IMR-90 (cell line): ENCODE data around the gene FGD5. TPM values are rescaled to one million over a fixed set of nuclear protein-coding genes. Genes with fewer than 3 reads are reported as not detected.

ENCODE experiments used
- ATAC-seq: fragments of 200-7000 bp; cut with Tn5 transposase; 2 replicates; pipeline ENCODE4 v1.9.1; 2020; ENCODE audit warnings: low read depth, mild to moderate bottlenecking, moderate library complexity
- BruUV-seq: library from RNA; stranded (reverse); fragments of 400-500 nt; replicated peaks from 2 replicates; lab custom pipeline; 2021; lab: Mats Ljungman, UMichigan
- CTCF ChIA-PET: fragments of 300-600 bp; formaldehyde crosslinking; extraction: SDS; loops from one replicate; lab custom pipeline; 2021; ENCODE audit warnings: antibody characterized with exemption; lab: Yijun Ruan, JAX
- POLR2A ChIA-PET: fragments of 300-600 bp; sonication (Branson Sonifier 250); formaldehyde crosslinking; loops from one replicate; lab custom pipeline; 2022; ENCODE audit warnings: antibody characterized with exemption; ENCODE audit not compliant: unreplicated experiment; lab: Charles Lee
- DNase-seq: peaks from one replicate; pipeline ENCODE4 v3.0.0; 2013
- H2AFZ ChIP-seq: replicated peaks from 2 replicates; pipeline ENCODE3; 2013; ENCODE audit warnings: low read length, mild to moderate bottlenecking; ENCODE audit not compliant: poor library complexity
- H2AK5ac ChIP-seq: 2 replicates; pipeline ENCODE4 v1.6.1; 2013; ENCODE audit warnings: low read depth, low read length, inconsistent platforms
- H2AK9ac ChIP-seq: replicated peaks from 2 replicates; pipeline ENCODE3; 2013; ENCODE audit warnings: mild to moderate bottlenecking, low read depth, low read length, moderate library complexity; ENCODE audit not compliant: poor library complexity
- H2BK120ac ChIP-seq: 2 replicates; pipeline ENCODE4 v1.6.1; 2013; ENCODE audit warnings: low read depth, low read length, inconsistent platforms
- H2BK15ac ChIP-seq: 3 replicates; pipeline ENCODE4 v1.6.1; 2013; ENCODE audit warnings: low read depth, low read length, inconsistent platforms
- H2BK20ac ChIP-seq: 2 replicates; pipeline ENCODE4 v1.6.1; 2013; ENCODE audit warnings: low read depth, mild to moderate bottlenecking, inconsistent platforms, low read length, moderate library complexity
- H2BK5ac ChIP-seq: 2 replicates; pipeline ENCODE4 v1.6.1; 2013; ENCODE audit warnings: mild to moderate bottlenecking, low read depth, low read length, inconsistent platforms; ENCODE audit not compliant: poor library complexity, severe bottlenecking
- H3K14ac ChIP-seq: replicated peaks from 2 replicates; pipeline ENCODE4 v1.6.1; 2013; ENCODE audit warnings: low read depth, low read length, inconsistent platforms
- H3K18ac ChIP-seq: 2 replicates; pipeline ENCODE4 v1.6.1; 2013; ENCODE audit warnings: low read depth, low read length, control low read depth
- H3K23ac ChIP-seq: 2 replicates; pipeline ENCODE4 v1.6.1; 2013; ENCODE audit warnings: low read depth, low read length, inconsistent platforms
- H3K27ac ChIP-seq: 2 replicates; pipeline ENCODE4 v1.5.1; 2013; ENCODE audit warnings: mild to moderate bottlenecking, control low read depth, low read length; ENCODE audit not compliant: insufficient read depth
- H3K27me3 ChIP-seq: 2 replicates; pipeline ENCODE4 v1.6.1; 2013; ENCODE audit warnings: low read length; ENCODE audit not compliant: control insufficient read depth, insufficient read depth
- H3K36me3 ChIP-seq: 2 replicates; pipeline ENCODE4 v1.6.1; 2013; ENCODE audit warnings: low read length, mixed read lengths; ENCODE audit not compliant: control insufficient read depth, insufficient read depth
- H3K4ac ChIP-seq: 2 replicates; pipeline ENCODE4 v1.6.1; 2013; ENCODE audit warnings: low read depth, low read length, inconsistent platforms
- H3K4me1 ChIP-seq: 2 replicates; pipeline ENCODE4 v1.6.1; 2013; ENCODE audit warnings: low read length, mixed read lengths; ENCODE audit not compliant: control insufficient read depth, insufficient read depth
- H3K4me2 ChIP-seq: 2 replicates; pipeline ENCODE4 v1.6.1; 2013; ENCODE audit warnings: low read depth, mild to moderate bottlenecking, control low read depth, low read length, moderate library complexity
- H3K4me3 ChIP-seq: 2 replicates; pipeline ENCODE4 v1.5.1; 2013; ENCODE audit warnings: low read depth, mild to moderate bottlenecking, control low read depth, low read length, moderate library complexity; ENCODE audit not compliant: insufficient read depth
- H3K56ac ChIP-seq: 2 replicates; pipeline ENCODE4 v1.6.1; 2013; ENCODE audit warnings: low read length, inconsistent platforms; ENCODE audit not compliant: insufficient read depth; ENCODE audit errors: extremely low read depth
- H3K79me1 ChIP-seq, 2 experiments: 2 replicates each; pipeline ENCODE4 v1.6.1; 2013; ENCODE audit warnings: low read length in 2 of 2, inconsistent platforms in 1 of 2, low read depth in 1 of 2
- H3K9ac ChIP-seq: 2 replicates; pipeline ENCODE4 v1.6.1; 2013; ENCODE audit warnings: low read depth, low read length, control low read depth
- H3K9me1 ChIP-seq: 2 replicates; pipeline ENCODE4 v1.6.1; 2013; ENCODE audit warnings: low read length, inconsistent platforms; ENCODE audit not compliant: insufficient read depth
- H3K9me3 ChIP-seq: 2 replicates; pipeline ENCODE4 v1.6.1; 2013; ENCODE audit warnings: low read length; ENCODE audit not compliant: control insufficient read depth, insufficient read depth
- H4K20me1 ChIP-seq: 2 replicates; pipeline ENCODE4 v1.6.1; 2013; ENCODE audit warnings: low read length, inconsistent platforms; ENCODE audit not compliant: insufficient read depth
- H4K5ac ChIP-seq: 2 replicates; pipeline ENCODE4 v1.6.1; 2013; ENCODE audit warnings: mild to moderate bottlenecking, low read depth, low read length, control low read depth
- H4K8ac ChIP-seq, 2 experiments: 2 replicates each; pipeline ENCODE4 v1.6.1; 2013; ENCODE audit warnings: low read depth in 2 of 2, low read length in 2 of 2, control low read depth in 1 of 2, inconsistent platforms in 1 of 2
- H4K91ac ChIP-seq: 2 replicates; pipeline ENCODE4 v1.6.1; 2013; ENCODE audit warnings: low read depth, low read length, inconsistent platforms; ENCODE audit not compliant: insufficient read depth
- BHLHE40 ChIP-seq: fragments of 150-350 bp; IDR thresholded peaks from 2 replicates; pipeline ENCODE4 v1.6.1; 2016; ENCODE audit warnings: mild to moderate bottlenecking, low read depth, low read length
- CEBPB ChIP-seq: IDR thresholded peaks from 2 replicates; pipeline ENCODE4 v1.6.1; 2012; ENCODE audit warnings: low read depth, low read length, improper control_type of control experiment
- CHD1 ChIP-seq: IDR thresholded peaks from 2 replicates; pipeline ENCODE4 v1.6.1; 2012; ENCODE audit warnings: low read depth, low read length, improper control_type of control experiment
- FOS ChIP-seq: fragments of 150-350 bp; IDR thresholded peaks from 2 replicates; pipeline ENCODE4 v1.6.1; 2016; ENCODE audit warnings: low read depth, low read length
- MAFK ChIP-seq: IDR thresholded peaks from 2 replicates; pipeline ENCODE4 v1.6.1; 2012; ENCODE audit warnings: low read depth, low read length, improper control_type of control experiment
- MAZ ChIP-seq: IDR thresholded peaks from 2 replicates; pipeline ENCODE4 v1.6.1; 2012; ENCODE audit warnings: low read depth, mild to moderate bottlenecking, low read length, improper control_type of control experiment, moderate library complexity, borderline replicate concordance
- MXI1 ChIP-seq: IDR thresholded peaks from 2 replicates; pipeline ENCODE4 v1.6.1; 2012; ENCODE audit warnings: low read depth, mild to moderate bottlenecking, low read length, moderate library complexity, borderline replicate concordance
- NFE2L2 ChIP-seq: fragments of 150-350 bp; IDR thresholded peaks from 2 replicates; pipeline ENCODE4 v1.6.1; 2016; ENCODE audit warnings: low read depth, mild to moderate bottlenecking, low read length
- POLR2A ChIP-seq: IDR thresholded peaks from 2 replicates; pipeline ENCODE4 v1.6.1; 2012; ENCODE audit warnings: mild to moderate bottlenecking, low read depth, low read length
- RAD21 ChIP-seq: IDR thresholded peaks from 2 replicates; pipeline ENCODE4 v1.6.1; 2012; ENCODE audit warnings: low read length, improper control_type of control experiment
- RCOR1 ChIP-seq: IDR thresholded peaks from 2 replicates; pipeline ENCODE4 v1.6.1; 2012; ENCODE audit warnings: mild to moderate bottlenecking, low read length, improper control_type of control experiment; ENCODE audit not compliant: insufficient replicate concordance
- RFX5 ChIP-seq: IDR thresholded peaks from 2 replicates; pipeline ENCODE4 v1.8.0; 2012; ENCODE audit warnings: low read depth, mild to moderate bottlenecking, low read length, moderate library complexity
- SMC3 ChIP-seq: fragments of 150-350 bp; IDR thresholded peaks from 2 replicates; pipeline ENCODE4 v1.6.1; 2016; ENCODE audit warnings: low read depth, mild to moderate bottlenecking, antibody characterized with exemption, low read length, moderate library complexity
- WGBS, 2 experiments: methylation state at CpG; one replicate each; pipeline versions ENCODE4 v1.1.5 to v1.1.7; 2013; ENCODE audit warnings: missing lambda C conversion rate in 2 of 2; ENCODE audit not compliant: insufficient read length in 1 of 2; ENCODE audit errors: extremely low coverage in 2 of 2; 5-methylcytosine and 5-hydroxymethylcytosine counted together
- dilution Hi-C: fragments of 300-500 bp; cut with HindIII; formaldehyde crosslinking; loops from one replicate; pipeline ENCODE4 v1.14.3; 2018; ENCODE audit warnings: low sequenced_read_pairs; ENCODE audit not compliant: unreplicated experiment
- in situ Hi-C: fragments of 300-500 bp; cut with MboI; formaldehyde crosslinking; loops from 3 replicates; pipeline ENCODE4 v1.14.3; 2019; ENCODE audit warnings: low sequenced_read_pairs, inconsistent platforms, mixed read lengths
- intact Hi-C: fragments of 100-400 bp; cut with micrococcal nuclease; formaldehyde crosslinking; loops from 2 replicates; pipeline ENCODE4 v1.10.0; 2022
- polyA plus RNA-seq, 3 experiments: library from polyadenylated mRNA; depleted of rRNA; stranded (reverse); fragments of >200 nt; gene quantifications; 2 replicates each; pipeline ENCODE4 v1.2.3, GENCODE V29; 2012; ENCODE audit warnings: low replicate concordance in 1 of 3
- total RNA-seq: library from RNA; depleted of rRNA; stranded (reverse); fragments of >200 nt; gene quantifications from 2 replicates; pipeline ENCODE4 v1.2.3, GENCODE V29; 2012
- TF ChIP-seq, protein P1 (sequence below): fragments of 150-350 bp; IDR thresholded peaks from 2 replicates; pipeline ENCODE4 v1.6.1; 2016; ENCODE audit warnings: low read depth, mild to moderate bottlenecking, low read length, moderate library complexity, borderline replicate concordance
- TF ChIP-seq, protein P2 (sequence below): conservative IDR thresholded peaks from 2 replicates; pipeline ENCODE4 v1.5.1; 2012; ENCODE audit warnings: mild to moderate bottlenecking, low read depth, low read length, improper control_type of control experiment
- TF ChIP-seq, protein P3 (sequence below): fragments of 150-350 bp; IDR thresholded peaks from 2 replicates; pipeline ENCODE4 v1.6.1; 2017; ENCODE audit warnings: mild to moderate bottlenecking, antibody characterized with exemption, low read length, low read depth

The FGD5 gene
- total and polyA plus RNA-seq, 2 of the 4 experiments (the other 2 are of a cell fraction), result not detected

DNA sequence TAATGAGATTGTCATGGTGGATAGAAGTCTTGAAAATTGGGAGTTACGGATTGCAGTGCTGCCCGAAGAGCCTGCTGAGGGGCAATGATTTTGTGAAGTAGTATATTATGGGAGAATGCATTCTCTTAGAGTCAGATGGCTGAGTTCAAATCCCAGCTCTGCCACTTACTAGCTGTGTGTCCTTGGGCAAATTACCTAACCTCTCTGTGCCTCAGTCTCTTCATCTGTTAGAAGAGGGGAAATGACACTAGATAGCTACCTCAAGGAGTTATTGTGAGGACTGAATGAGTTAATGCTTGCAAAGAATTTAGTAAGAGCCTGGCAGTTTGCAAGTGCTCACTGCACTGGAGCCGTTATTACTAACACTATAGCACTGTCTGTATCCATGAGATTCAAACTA is 15.4 kb downstream of the FGD5 start:
- Histone ChIP-seq H2BK120ac (no peak overlapping the region), H2AFZ (no peak overlapping the region), H3K4me1 (no peaks in the 10 kb centered on the region), H2BK15ac (no peak overlapping the region), H3K23ac (no peak overlapping the region), H2BK20ac (no peak overlapping the region), H3K18ac (no peak overlapping the region), H4K91ac (no peak overlapping the region), H3K27me3 (peaks cover 24% of the 10 kb centered on the region), H3K56ac (no peak overlapping the region), H4K8ac (no peak overlapping the region), H3K14ac (no peak overlapping the region), H2AK5ac (no peak overlapping the region), H3K4me3 (no peak overlapping the region), H3K9me1 (no peaks in the 10 kb centered on the region), H3K36me3 (no peaks in the 10 kb centered on the region), H4K20me1 (no peaks in the 10 kb centered on the region), H3K9me3 (no peaks in the 10 kb centered on the region), H3K9ac (no peak overlapping the region), H2AK9ac (no peak overlapping the region), H3K4me2 (no peak overlapping the region), H3K79me1 (no peaks in the 10 kb centered on the region), H3K4ac (no peak overlapping the region), H4K5ac (no peak overlapping the region), H3K27ac (no peak overlapping the region), H2BK5ac (no peak overlapping the region)
- TF ChIP-seq SMC3, result no peak
- TF ChIP-seq FOS, result no peak
- TF ChIP-seq MAFK, result no peak
- TF ChIP-seq, protein P1, sequence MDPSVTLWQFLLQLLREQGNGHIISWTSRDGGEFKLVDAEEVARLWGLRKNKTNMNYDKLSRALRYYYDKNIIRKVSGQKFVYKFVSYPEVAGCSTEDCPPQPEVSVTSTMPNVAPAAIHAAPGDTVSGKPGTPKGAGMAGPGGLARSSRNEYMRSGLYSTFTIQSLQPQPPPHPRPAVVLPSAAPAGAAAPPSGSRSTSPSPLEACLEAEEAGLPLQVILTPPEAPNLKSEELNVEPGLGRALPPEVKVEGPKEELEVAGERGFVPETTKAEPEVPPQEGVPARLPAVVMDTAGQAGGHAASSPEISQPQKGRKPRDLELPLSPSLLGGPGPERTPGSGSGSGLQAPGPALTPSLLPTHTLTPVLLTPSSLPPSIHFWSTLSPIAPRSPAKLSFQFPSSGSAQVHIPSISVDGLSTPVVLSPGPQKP, result no peak
- TF ChIP-seq BHLHE40, result no peak
- TF ChIP-seq CHD1, result no peak
- no peak for TF ChIP-seq RCOR1
- no peak for TF ChIP-seq RFX5
- TF ChIP-seq, protein P2, sequence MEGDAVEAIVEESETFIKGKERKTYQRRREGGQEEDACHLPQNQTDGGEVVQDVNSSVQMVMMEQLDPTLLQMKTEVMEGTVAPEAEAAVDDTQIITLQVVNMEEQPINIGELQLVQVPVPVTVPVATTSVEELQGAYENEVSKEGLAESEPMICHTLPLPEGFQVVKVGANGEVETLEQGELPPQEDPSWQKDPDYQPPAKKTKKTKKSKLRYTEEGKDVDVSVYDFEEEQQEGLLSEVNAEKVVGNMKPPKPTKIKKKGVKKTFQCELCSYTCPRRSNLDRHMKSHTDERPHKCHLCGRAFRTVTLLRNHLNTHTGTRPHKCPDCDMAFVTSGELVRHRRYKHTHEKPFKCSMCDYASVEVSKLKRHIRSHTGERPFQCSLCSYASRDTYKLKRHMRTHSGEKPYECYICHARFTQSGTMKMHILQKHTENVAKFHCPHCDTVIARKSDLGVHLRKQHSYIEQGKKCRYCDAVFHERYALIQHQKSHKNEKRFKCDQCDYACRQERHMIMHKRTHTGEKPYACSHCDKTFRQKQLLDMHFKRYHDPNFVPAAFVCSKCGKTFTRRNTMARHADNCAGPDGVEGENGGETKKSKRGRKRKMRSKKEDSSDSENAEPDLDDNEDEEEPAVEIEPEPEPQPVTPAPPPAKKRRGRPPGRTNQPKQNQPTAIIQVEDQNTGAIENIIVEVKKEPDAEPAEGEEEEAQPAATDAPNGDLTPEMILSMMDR, result no peak
- TF ChIP-seq POLR2A, result no peak
- TF ChIP-seq RAD21, result no peak
- TF ChIP-seq NFE2L2, result no peak
- no peak for TF ChIP-seq MAZ
- TF ChIP-seq, protein P3, sequence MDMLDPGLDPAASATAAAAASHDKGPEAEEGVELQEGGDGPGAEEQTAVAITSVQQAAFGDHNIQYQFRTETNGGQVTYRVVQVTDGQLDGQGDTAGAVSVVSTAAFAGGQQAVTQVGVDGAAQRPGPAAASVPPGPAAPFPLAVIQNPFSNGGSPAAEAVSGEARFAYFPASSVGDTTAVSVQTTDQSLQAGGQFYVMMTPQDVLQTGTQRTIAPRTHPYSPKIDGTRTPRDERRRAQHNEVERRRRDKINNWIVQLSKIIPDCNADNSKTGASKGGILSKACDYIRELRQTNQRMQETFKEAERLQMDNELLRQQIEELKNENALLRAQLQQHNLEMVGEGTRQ, result no peak
- no peak for TF ChIP-seq MXI1
- TF ChIP-seq CEBPB, result no peak
- dilution Hi-C loops (no loop called here), in situ Hi-C loops (no loop called here), intact Hi-C loops (no loop called here)
- no TSS peak for BruUV-seq
- no CpG with 5 or more reads among the region's 3 CpGs for WGBS, 2 experiments
- CTCF ChIA-PET, result no interaction called here
- POLR2A ChIA-PET, result no interaction called here
- ATAC-seq (no peak), DNase-seq (no peak)
